ENCODE data around the gene NEDD9. TPM values are rescaled to one million over a fixed set of nuclear protein-coding genes. Genes with fewer than 3 reads are reported as not detected.
A peak's percentile ranks its signal among the peaks of the same experiment; 100 is the strongest.

The NEDD9 gene
- total RNA-seq, 1 donor from 2014 or later: 14.1 TPM

DNA sequence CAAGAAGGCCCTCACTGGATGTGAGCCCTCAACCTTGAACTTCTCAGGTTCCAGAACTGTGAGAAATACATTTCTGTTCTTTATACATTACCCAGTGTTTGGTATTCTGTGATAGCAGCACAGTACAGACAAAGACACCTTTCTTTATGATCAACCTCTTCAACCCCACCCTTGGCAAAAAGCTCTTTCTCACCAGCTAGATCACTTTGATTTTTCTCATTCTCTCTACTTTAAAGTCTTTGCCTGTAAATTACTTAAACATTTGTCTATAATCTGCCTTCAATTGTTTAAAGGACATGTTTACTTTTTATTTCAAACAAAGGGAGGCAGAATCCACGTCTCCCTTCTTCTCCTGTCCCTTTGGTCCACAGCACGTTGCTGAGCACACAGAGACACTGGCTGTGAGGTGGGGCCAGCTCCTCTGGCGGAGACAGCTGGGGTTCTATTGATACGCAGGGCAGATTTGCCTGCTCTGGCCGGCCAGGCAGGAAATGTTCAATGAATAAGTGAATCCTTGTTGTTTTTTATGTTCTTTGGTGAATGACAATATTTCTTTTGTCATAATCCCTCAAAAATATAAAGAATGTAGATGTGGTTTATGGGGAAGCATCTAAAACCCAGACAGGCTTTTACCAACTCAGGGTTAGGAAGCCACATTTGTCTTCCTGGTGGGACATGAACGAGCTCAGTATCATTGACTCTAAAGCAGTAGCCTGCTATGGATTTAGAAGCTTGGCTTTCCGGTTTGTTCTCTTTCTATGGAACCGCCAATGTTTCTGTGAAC lies 52.9 kb downstream of the NEDD9 start:
- DNase-seq (ENCODE audit: low read depth, low spot score): no peak
- no peak overlapping the region for H3K4me3 Mint-ChIP-seq
- no peak for TF ChIP-seq CTCF (conservative IDR thresholded peaks at IDR 0.05)
- no peaks in the 10 kb centered on the region for H3K27me3 Mint-ChIP-seq (ENCODE audit: low read depth)
- peaks cover 30% of the 10 kb centered on the region for H3K36me3 Mint-ChIP-seq (ENCODE audit: low read depth)
- peaks cover 22% of the 10 kb centered on the region for H3K4me1 Mint-ChIP-seq
- H3K9me3 Mint-ChIP-seq: no peaks in the 10 kb centered on the region
- H3K27ac Mint-ChIP-seq (ENCODE audit: unreplicated experiment): no peak overlapping the region

DNA sequence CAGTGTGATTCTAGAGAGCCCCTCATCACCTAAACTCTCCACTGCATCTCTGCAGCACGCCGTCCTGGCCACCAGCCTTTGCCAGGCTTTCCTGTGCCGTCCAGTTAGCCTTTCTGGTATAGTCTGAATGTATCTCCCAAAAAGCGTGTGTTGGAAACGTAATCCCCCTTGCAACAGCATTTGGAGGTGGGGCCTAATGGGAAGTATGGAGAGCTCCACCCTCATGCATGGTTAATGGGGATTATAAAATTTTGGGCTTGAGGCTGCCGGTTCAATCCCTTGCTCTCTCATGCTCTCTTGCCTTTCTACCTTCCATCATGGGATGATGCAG lies 53.4 kb downstream of the NEDD9 start:
- Mint-ChIP-seq H3K9me3 (no peaks in the 10 kb centered on the region), H3K27me3 (ENCODE audit: low read depth) (no peaks in the 10 kb centered on the region), H3K36me3 (ENCODE audit: low read depth) (peaks cover 25% of the 10 kb centered on the region)

DNA sequence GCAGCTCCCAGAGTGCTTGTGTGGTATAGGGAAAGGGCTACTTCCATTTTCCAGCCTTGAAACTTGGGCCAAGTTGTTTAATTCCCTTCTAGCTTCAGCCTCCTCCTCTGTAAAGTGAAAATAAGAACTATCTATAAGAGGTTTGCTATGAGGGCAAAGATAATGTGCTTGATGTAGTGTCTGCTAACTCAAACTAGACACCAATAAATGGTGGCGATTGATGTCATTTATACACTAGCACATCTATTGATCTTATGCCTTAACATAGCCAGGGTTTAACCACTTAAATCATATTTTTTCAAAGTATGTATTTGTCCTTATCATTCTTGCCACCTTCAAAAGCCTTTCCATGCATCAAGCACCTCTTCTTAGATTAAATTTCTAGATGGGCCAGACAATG lies 55.2 kb downstream of the NEDD9 start:
- H3K36me3 Mint-ChIP-seq (ENCODE audit: low read depth): peaks cover 13% of the 10 kb centered on the region

More for the DNA sequence above, 53.4 kb downstream of the NEDD9 start:
- Mint-ChIP-seq H3K27ac (ENCODE audit: unreplicated experiment) (no peak overlapping the region), H3K4me1 (peaks cover 22% of the 10 kb centered on the region), H3K4me3 (no peak overlapping the region)
- no peak for DNase-seq (ENCODE audit: low read depth, low spot score)
- no peak for TF ChIP-seq CTCF (conservative IDR thresholded peaks at IDR 0.05)

GRCh38 chr6:11174242-11174611 lies 58.2 kb downstream of the NEDD9 start:
- peaks cover 2% of the 10 kb centered on the region for H3K36me3 Mint-ChIP-seq (ENCODE audit: low read depth)
- peaks cover 37% of the 10 kb centered on the region for H3K4me1 Mint-ChIP-seq
- no peak for DNase-seq (ENCODE audit: low read depth, low spot score)
- no peak for TF ChIP-seq CTCF (conservative IDR thresholded peaks at IDR 0.05)
- H3K4me3 Mint-ChIP-seq: no peak overlapping the region
- H3K27me3 Mint-ChIP-seq (ENCODE audit: low read depth): no peaks in the 10 kb centered on the region
- H3K27ac Mint-ChIP-seq (ENCODE audit: unreplicated experiment): no peak overlapping the region
- peaks cover 2% of the 10 kb centered on the region for H3K9me3 Mint-ChIP-seq

More for the DNA sequence above, 55.2 kb downstream of the NEDD9 start:
- no peak for DNase-seq (ENCODE audit: low read depth, low spot score)
- peaks cover 2% of the 10 kb centered on the region for H3K9me3 Mint-ChIP-seq
- no peaks in the 10 kb centered on the region for H3K27me3 Mint-ChIP-seq (ENCODE audit: low read depth)
- no peak overlapping the region for H3K4me3 Mint-ChIP-seq
- TF ChIP-seq CTCF (conservative IDR thresholded peaks at IDR 0.05): no peak
- no peak overlapping the region for H3K27ac Mint-ChIP-seq (ENCODE audit: unreplicated experiment)
- H3K4me1 Mint-ChIP-seq: peaks cover 36% of the 10 kb centered on the region

DNA sequence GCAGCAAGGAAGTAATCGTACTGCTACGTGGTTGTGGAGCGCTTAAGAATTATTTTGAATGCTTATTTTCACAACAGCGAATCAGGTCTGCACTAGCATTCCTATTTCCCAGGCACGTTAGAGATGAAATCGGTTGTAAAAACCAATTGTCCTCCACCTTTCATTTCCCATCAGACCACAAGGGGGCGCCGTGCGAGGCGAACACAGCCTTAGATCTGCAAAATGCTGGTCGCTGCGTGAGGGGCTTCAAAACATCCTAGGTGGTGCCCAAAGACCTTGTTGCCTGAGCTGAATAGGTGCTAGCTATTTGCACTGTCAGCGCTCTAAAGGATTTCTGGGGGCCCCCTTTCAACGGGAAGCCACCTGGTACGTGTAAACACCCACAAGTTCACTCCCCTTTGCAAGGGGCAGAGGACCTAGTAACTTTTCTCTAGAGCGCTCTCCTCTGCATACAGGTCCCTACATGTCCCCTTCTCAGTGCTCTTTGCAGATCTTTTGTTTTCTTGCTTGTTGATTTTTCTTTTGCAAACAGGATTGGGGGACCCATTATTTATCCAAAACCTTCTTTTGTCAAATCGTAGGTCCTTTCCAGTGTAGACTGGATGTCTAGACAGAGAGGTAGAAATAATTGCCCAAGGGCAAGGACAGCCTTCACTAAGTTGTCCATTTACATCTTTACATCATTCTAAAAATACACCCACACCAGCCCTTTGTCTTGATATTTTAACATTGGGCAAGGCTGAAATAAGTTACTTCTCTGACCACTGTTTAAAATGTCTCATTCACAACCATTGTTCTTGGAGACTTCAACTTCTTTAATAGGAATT lies 59.8 kb downstream of the NEDD9 start:
- Mint-ChIP-seq H3K4me3 (no peak overlapping the region), H3K4me1 (peaks cover 37% of the 10 kb centered on the region), H3K9me3 (peaks cover 2% of the 10 kb centered on the region), H3K27ac (ENCODE audit: unreplicated experiment) (peak overlapping the region; percentile 39), H3K36me3 (ENCODE audit: low read depth) (peaks cover 2% of the 10 kb centered on the region), H3K27me3 (ENCODE audit: low read depth) (no peaks in the 10 kb centered on the region)
- TF ChIP-seq CTCF (conservative IDR thresholded peaks at IDR 0.05): peak; percentile 85
- DNase-seq (ENCODE audit: low read depth, low spot score): peak; percentile 83

Measured in neural crest cell (in vitro differentiated cells).